ENCODE results near the gene IMMP2L.

Gene IMMP2L

GRCh38 chr7:111132833-111133232, 429.5 kb downstream of the IMMP2L start:
- Histone ChIP-seq H3K36me3 (ENCODE audit: control insufficient read depth, insufficient read depth, low read length) (no peaks in the 10 kb centered on the region), H3K27ac (ENCODE audit: low read depth, low read length) (no peak overlapping the region), H3K9me3 (ENCODE audit: control insufficient read depth, insufficient read depth, low read depth, low read length) (no peaks in the 10 kb centered on the region), H3K27me3 (ENCODE audit: control insufficient read depth, insufficient read depth, low read length) (no peaks in the 10 kb centered on the region), H3K4me1 (ENCODE audit: control insufficient read depth, insufficient read depth, low read length) (peaks cover 9% of the 10 kb centered on the region), H3K9ac (ENCODE audit: low read length) (no peak overlapping the region), H3K4me3 (ENCODE audit: low read depth, low read length) (no peak overlapping the region)

DNA sequence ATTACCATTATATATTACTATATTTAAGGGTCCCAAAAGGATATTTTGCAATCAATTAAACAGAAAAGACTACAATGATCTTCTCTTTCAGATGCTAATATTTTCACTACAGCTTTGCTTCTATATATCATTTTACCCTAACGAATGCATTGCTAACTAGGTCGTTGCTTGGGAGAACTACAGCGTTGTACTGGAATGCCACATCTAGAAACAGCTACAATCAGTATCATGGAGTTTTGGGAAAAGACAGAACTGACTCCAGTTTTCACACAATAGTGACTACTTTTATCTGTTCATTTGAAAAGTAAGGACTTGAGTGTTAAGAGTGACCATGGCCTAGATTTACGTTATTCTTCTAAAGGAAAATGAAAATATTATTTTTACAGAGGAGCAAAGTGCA, 432.9 kb downstream of the IMMP2L start:
- H3K36me3 ChIP-seq (ENCODE audit: control insufficient read depth, insufficient read depth, low read length) = no peaks in the 10 kb centered on the region
- peaks cover 4% of the 10 kb centered on the region; the same call in 1 of the 2 replicates for H3K4me1 ChIP-seq (ENCODE audit: control insufficient read depth, insufficient read depth, low read length)
- H3K4me3 ChIP-seq (ENCODE audit: low read depth, low read length) = no peak overlapping the region
- no peak overlapping the region for H3K27ac ChIP-seq (ENCODE audit: low read depth, low read length)
- H3K9me3 ChIP-seq (ENCODE audit: control insufficient read depth, insufficient read depth, low read depth, low read length) = no peaks in the 10 kb centered on the region
- H3K27me3 ChIP-seq (ENCODE audit: control insufficient read depth, insufficient read depth, low read length) = no peaks in the 10 kb centered on the region
- no peak overlapping the region for H3K9ac ChIP-seq (ENCODE audit: low read length)

DNA sequence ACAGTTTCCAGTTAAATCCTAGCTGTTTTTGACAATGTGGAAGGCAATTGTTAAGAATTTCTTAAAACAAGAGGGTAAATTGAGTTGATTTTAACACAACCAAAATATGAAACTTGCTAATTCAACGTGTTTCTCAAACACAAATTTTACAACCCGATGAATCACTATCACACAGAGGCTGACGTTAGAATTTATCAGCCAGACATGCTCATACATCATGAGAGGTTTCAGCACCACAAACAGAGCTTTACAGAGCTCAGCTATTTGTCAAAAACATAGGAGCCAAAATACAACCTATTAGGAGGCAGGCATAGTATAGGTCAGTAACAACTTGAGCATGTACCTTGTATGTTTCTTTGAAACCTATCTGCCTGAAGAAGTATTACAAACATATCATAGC, 435.3 kb downstream of the IMMP2L start:
- H3K4me1 ChIP-seq (ENCODE audit: control insufficient read depth, insufficient read depth, low read length) = no peaks in the 10 kb centered on the region
- H3K27ac ChIP-seq (ENCODE audit: low read depth, low read length) = no peak overlapping the region
- H3K4me3 ChIP-seq (ENCODE audit: low read depth, low read length) = no peak overlapping the region
- H3K9me3 ChIP-seq (ENCODE audit: control insufficient read depth, insufficient read depth, low read depth, low read length) = no peaks in the 10 kb centered on the region
- no peaks in the 10 kb centered on the region for H3K27me3 ChIP-seq (ENCODE audit: control insufficient read depth, insufficient read depth, low read length)
- H3K9ac ChIP-seq (ENCODE audit: low read length) = no peak overlapping the region
- no peaks in the 10 kb centered on the region for H3K36me3 ChIP-seq (ENCODE audit: control insufficient read depth, insufficient read depth, low read length)

DNA sequence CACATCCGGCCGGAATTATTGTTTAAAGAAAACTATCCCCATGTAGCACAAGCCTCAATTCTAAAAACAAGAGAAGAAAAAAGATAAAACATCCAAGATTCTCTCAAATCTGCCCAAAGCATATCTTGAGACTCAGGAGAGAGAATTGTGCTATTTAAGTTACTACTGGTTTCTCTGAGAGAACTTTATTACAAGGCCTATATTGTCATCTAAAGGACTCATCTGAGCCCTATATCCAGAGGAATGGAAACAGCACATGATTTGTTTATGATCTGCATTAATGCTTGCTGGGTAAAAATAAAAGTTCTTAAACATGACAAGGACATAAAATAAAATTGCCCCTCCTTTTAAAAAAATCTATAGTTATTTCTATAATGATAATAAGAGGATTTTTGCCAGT, 446.3 kb downstream of the IMMP2L start:
- Histone ChIP-seq H3K27me3 (ENCODE audit: control insufficient read depth, insufficient read depth, low read length) (no peaks in the 10 kb centered on the region), H3K9me3 (ENCODE audit: control insufficient read depth, insufficient read depth, low read depth, low read length) (no peaks in the 10 kb centered on the region), H3K9ac (ENCODE audit: low read length) (no peak overlapping the region), H3K4me3 (ENCODE audit: low read depth, low read length) (no peak overlapping the region), H3K27ac (ENCODE audit: low read depth, low read length) (no peak overlapping the region), H3K4me1 (ENCODE audit: control insufficient read depth, insufficient read depth, low read length) (no peaks in the 10 kb centered on the region), H3K36me3 (ENCODE audit: control insufficient read depth, insufficient read depth, low read length) (no peaks in the 10 kb centered on the region)

DNA sequence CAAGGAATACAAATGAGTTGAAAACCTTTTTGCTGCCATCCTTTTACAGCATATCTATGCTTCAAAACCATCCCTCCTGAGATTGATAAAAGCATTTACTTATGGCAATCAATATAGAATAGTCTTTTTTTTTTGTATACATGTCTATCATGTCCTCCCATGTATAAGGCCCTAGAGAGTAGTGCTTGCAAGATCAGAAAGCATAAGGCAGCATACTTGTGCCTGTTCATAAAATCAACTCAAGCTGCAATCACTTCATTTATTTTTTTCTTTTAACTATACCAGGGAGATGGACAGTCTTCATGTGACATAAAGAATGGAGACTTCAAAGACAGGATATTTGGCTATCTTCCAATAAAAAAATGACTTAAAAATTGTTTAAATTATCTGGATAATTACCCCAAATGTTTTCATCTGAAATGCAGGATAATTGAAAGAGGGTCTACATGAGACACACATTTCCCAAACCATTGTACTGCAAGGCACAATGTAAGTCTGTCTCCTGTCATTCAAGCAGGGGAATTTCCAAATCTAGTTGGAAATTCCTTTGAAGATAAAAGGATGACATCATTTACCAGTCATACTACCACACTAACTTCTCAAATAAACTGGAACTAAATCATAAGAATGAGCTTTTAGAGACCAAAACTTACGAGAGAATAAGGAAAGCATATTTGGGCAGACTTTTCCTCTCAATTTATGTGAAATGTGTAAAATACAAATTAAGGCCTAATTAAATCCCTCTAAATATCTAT, 448.9 kb downstream of the IMMP2L start:
- no peaks in the 10 kb centered on the region for H3K9me3 ChIP-seq (ENCODE audit: control insufficient read depth, insufficient read depth, low read depth, low read length)
- H3K27ac ChIP-seq (ENCODE audit: low read depth, low read length) = no peak overlapping the region
- H3K4me3 ChIP-seq (ENCODE audit: low read depth, low read length) = no peak overlapping the region
- no peak overlapping the region for H3K9ac ChIP-seq (ENCODE audit: low read length)
- H3K27me3 ChIP-seq (ENCODE audit: control insufficient read depth, insufficient read depth, low read length) = no peaks in the 10 kb centered on the region
- no peaks in the 10 kb centered on the region for H3K36me3 ChIP-seq (ENCODE audit: control insufficient read depth, insufficient read depth, low read length)
- no peaks in the 10 kb centered on the region for H3K4me1 ChIP-seq (ENCODE audit: control insufficient read depth, insufficient read depth, low read length)

DNA sequence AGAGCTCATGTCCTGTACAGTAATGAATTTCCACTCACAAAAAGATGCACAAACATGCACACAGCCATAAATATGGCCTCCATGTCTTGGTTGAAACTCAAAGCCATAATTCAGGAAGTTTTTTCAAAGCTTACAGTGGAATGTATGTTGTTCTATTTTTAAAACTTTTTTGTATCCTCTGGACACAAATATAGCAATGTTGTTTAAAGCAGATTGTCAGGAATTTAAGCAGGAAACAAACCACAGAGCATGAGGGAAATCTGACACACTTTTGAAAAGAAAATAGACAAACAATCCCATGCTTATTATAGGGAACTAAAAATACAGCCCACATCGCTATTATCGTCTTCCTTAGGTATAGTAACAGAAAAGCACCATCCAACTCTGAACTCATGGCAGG, 449.9 kb downstream of the IMMP2L start:
- no peaks in the 10 kb centered on the region for H3K9me3 ChIP-seq (ENCODE audit: control insufficient read depth, insufficient read depth, low read depth, low read length)
- no peak overlapping the region for H3K4me3 ChIP-seq (ENCODE audit: low read depth, low read length)
- no peak overlapping the region for H3K9ac ChIP-seq (ENCODE audit: low read length)
- no peaks in the 10 kb centered on the region for H3K4me1 ChIP-seq (ENCODE audit: control insufficient read depth, insufficient read depth, low read length)
- H3K36me3 ChIP-seq (ENCODE audit: control insufficient read depth, insufficient read depth, low read length) = no peaks in the 10 kb centered on the region
- H3K27ac ChIP-seq (ENCODE audit: low read depth, low read length) = no peak overlapping the region
- no peaks in the 10 kb centered on the region for H3K27me3 ChIP-seq (ENCODE audit: control insufficient read depth, insufficient read depth, low read length)

DNA sequence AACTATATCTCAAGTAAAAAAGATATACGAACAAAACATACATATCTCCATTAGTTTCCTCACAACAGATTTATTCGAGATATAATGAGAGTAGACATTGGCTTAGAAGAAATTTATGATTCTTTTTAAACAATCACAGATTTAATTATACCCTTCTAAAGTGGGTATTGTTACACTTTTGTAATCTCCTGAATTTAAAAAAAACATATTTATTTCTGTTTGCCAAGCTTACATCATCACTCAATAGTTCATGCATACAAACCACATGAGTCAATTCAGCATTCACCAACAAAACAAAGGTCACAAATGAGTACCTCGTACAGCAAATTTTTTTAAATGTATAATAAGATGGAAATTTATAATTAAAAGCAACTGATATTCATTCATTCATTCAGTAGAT, 453.8 kb downstream of the IMMP2L start:
- Histone ChIP-seq H3K27ac (ENCODE audit: low read depth, low read length) (no peak overlapping the region), H3K9ac (ENCODE audit: low read length) (no peak overlapping the region), H3K4me1 (ENCODE audit: control insufficient read depth, insufficient read depth, low read length) (peaks cover 18% of the 10 kb centered on the region; the same call in 1 of the 2 replicates), H3K27me3 (ENCODE audit: control insufficient read depth, insufficient read depth, low read length) (no peaks in the 10 kb centered on the region), H3K4me3 (ENCODE audit: low read depth, low read length) (no peak overlapping the region), H3K36me3 (ENCODE audit: control insufficient read depth, insufficient read depth, low read length) (no peaks in the 10 kb centered on the region), H3K9me3 (ENCODE audit: control insufficient read depth, insufficient read depth, low read depth, low read length) (no peaks in the 10 kb centered on the region)

GRCh38 chr7:111108000-111108399, 454.3 kb downstream of the IMMP2L start:
- no peaks in the 10 kb centered on the region for H3K36me3 ChIP-seq (ENCODE audit: control insufficient read depth, insufficient read depth, low read length)
- H3K4me1 ChIP-seq (ENCODE audit: control insufficient read depth, insufficient read depth, low read length) = peaks cover 18% of the 10 kb centered on the region; the same call in 1 of the 2 replicates
- H3K9me3 ChIP-seq (ENCODE audit: control insufficient read depth, insufficient read depth, low read depth, low read length) = no peaks in the 10 kb centered on the region
- no peak overlapping the region for H3K4me3 ChIP-seq (ENCODE audit: low read depth, low read length)
- H3K27me3 ChIP-seq (ENCODE audit: control insufficient read depth, insufficient read depth, low read length) = no peaks in the 10 kb centered on the region
- H3K27ac ChIP-seq (ENCODE audit: low read depth, low read length) = no peak overlapping the region
- H3K9ac ChIP-seq (ENCODE audit: low read length) = no peak overlapping the region

DNA sequence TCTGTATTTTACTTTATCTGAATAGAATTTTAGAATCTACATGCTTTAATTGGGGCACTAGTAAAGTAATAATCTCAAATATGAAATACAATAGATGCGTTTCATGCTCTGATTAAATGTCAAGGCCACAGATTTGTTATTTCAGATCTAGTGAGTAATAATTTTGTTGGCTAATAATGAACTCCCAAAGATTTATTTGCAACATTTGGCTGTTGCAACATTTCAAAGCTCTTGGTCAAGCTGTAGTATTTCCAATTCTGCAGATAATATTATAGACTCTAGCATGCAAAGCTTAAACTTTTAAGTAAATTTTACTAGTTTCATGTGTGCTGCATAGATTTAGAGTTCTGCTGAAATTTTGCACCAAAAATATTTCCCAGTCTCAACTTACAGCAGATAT, 454.7 kb downstream of the IMMP2L start:
- Histone ChIP-seq H3K27me3 (ENCODE audit: control insufficient read depth, insufficient read depth, low read length) (no peaks in the 10 kb centered on the region), H3K36me3 (ENCODE audit: control insufficient read depth, insufficient read depth, low read length) (no peaks in the 10 kb centered on the region), H3K4me1 (ENCODE audit: control insufficient read depth, insufficient read depth, low read length) (peaks cover 18% of the 10 kb centered on the region; the same call in 1 of the 2 replicates), H3K27ac (ENCODE audit: low read depth, low read length) (no peak overlapping the region), H3K9ac (ENCODE audit: low read length) (no peak overlapping the region), H3K9me3 (ENCODE audit: control insufficient read depth, insufficient read depth, low read depth, low read length) (no peaks in the 10 kb centered on the region), H3K4me3 (ENCODE audit: low read depth, low read length) (no peak overlapping the region)

DNA sequence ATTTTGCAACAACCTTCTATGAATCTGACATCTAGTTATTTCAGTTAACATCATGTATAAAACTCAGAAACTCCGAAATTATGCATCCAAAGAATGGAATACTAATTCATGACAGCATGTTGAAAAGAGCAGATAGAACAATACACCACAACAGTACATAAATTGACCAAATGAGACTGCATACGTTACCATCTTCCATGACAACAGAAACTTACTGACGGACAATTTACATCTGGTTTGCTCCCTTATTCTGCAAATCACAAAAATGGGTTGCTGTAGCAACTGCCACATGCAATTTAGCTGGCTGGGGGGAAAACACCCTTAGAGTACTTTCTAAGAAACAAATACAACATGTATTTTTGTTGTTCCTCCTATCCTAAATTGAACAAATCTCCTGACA, 457.0 kb downstream of the IMMP2L start:
- Histone ChIP-seq H3K9ac (ENCODE audit: low read length) (no peak overlapping the region), H3K27ac (ENCODE audit: low read depth, low read length) (no peak overlapping the region), H3K36me3 (ENCODE audit: control insufficient read depth, insufficient read depth, low read length) (no peaks in the 10 kb centered on the region), H3K9me3 (ENCODE audit: control insufficient read depth, insufficient read depth, low read depth, low read length) (no peaks in the 10 kb centered on the region), H3K27me3 (ENCODE audit: control insufficient read depth, insufficient read depth, low read length) (no peaks in the 10 kb centered on the region), H3K4me3 (ENCODE audit: low read depth, low read length) (no peak overlapping the region), H3K4me1 (ENCODE audit: control insufficient read depth, insufficient read depth, low read length) (peaks cover 18% of the 10 kb centered on the region; the same call in 1 of the 2 replicates)

- Histone ChIP-seq H3K9ac (ENCODE audit: low read length) (no peak overlapping the region), H3K4me3 (ENCODE audit: low read depth, low read length) (no peak overlapping the region), H3K9me3 (ENCODE audit: control insufficient read depth, insufficient read depth, low read depth, low read length) (no peaks in the 10 kb centered on the region), H3K4me1 (ENCODE audit: control insufficient read depth, insufficient read depth, low read length) (peaks cover 18% of the 10 kb centered on the region; the same call in 1 of the 2 replicates), H3K27ac (ENCODE audit: low read depth, low read length) (no peak overlapping the region), H3K36me3 (ENCODE audit: control insufficient read depth, insufficient read depth, low read length) (no peaks in the 10 kb centered on the region), H3K27me3 (ENCODE audit: control insufficient read depth, insufficient read depth, low read length) (no peaks in the 10 kb centered on the region)
Observed at GRCh38 chr7:111104710-111105109, 457.6 kb downstream of the IMMP2L start.

Data from HUES6 (cell line).